Lung (tissue), 12 donors: Measurements from ENCODE around the gene ZNF548. TPM values are rescaled to one million over a fixed set of nuclear protein-coding genes. Genes with fewer than 3 reads are reported as not detected.

Source experiments
- ATAC-seq: fragments of 200-7000 bp; cut with Tn5 transposase; one replicate; pipeline ENCODE4 v1.9.1; 2020; ENCODE audit warnings: moderate number of reproducible peaks; ENCODE audit not compliant: insufficient read depth, low FRiP score
- DNase-seq, 3 donors: peaks; one replicate each; pipeline ENCODE4 v3.0.0-alpha.2; 2013 to 2017
- H3K27ac ChIP-seq, 2 donors: one replicate each; pipeline ENCODE4 v1.5.1; 2013; ENCODE audit warnings: mild to moderate bottlenecking in 2 of 2, moderate library complexity in 2 of 2, control low read depth in 1 of 2, inconsistent platforms in 1 of 2, low read depth in 1 of 2, low read length in 1 of 2
- H3K27me3 ChIP-seq, 3 donors: one replicate each; pipeline ENCODE4 v1.5.1; 2013; ENCODE audit warnings: low read length in 2 of 3; ENCODE audit not compliant: control insufficient read depth in 3 of 3, insufficient read depth in 3 of 3
- H3K36me3 ChIP-seq, 4 donors: one replicate each; pipeline ENCODE4 v1.5.1; 2013; ENCODE audit warnings: low read length in 4 of 4, mild to moderate bottlenecking in 1 of 4, moderate library complexity in 1 of 4; ENCODE audit not compliant: control insufficient read depth in 4 of 4, insufficient read depth in 4 of 4
- H3K4me1 ChIP-seq, 5 donors: one replicate each; pipeline ENCODE4 v1.5.1; 2013; ENCODE audit warnings: low read length in 5 of 5, mild to moderate bottlenecking in 2 of 5, moderate library complexity in 1 of 5; ENCODE audit not compliant: control insufficient read depth in 5 of 5, insufficient read depth in 5 of 5
- H3K4me3 ChIP-seq: one replicate; pipeline ENCODE4 v1.5.1; 2013; ENCODE audit warnings: mild to moderate bottlenecking, control low read depth, moderate library complexity
- H3K9ac ChIP-seq, 2 donors: one replicate each; pipeline ENCODE4 v1.5.1; 2013; ENCODE audit warnings: low read length in 2 of 2, control low read depth in 1 of 2; ENCODE audit not compliant: insufficient read depth in 1 of 2
- H3K9me3 ChIP-seq, 4 donors: one replicate each; pipeline ENCODE4 v1.5.1; 2013; ENCODE audit warnings: low read length in 3 of 4, mild to moderate bottlenecking in 1 of 4, moderate library complexity in 1 of 4; ENCODE audit not compliant: control insufficient read depth in 4 of 4, insufficient read depth in 3 of 4
- CTCF ChIP-seq: IDR thresholded peaks from 2 replicates; pipeline ENCODE4 v1.5.1; 2012; ENCODE audit warnings: mild to moderate bottlenecking; ENCODE audit errors: control extremely low read depth, extremely low read depth
- WGBS, 2 donors: extraction: QIAGEN DNeasy Blood & Tissue Kit; methylation state at CpG; one replicate each; pipeline ENCODE4 v1.1.7; 2013; 5-methylcytosine and 5-hydroxymethylcytosine counted together
- polyA plus RNA-seq, 2 donors: library from polyadenylated mRNA; stranded (reverse); fragments of 200-250 nt; gene quantifications; one replicate each; pipeline ENCODE4 v1.2.1, GENCODE V29; 2013
- total RNA-seq, 2 donors: library from RNA; depleted of rRNA in 1 of 2; stranded (reverse); fragments of >200 nt in 1 of 2; gene quantifications; one replicate each; pipeline ENCODE4 v1.2.1, GENCODE V29; 2014 to 2021
- donor health status: control.
- donor health status: control.
- donor health status: Bipolar disorder and iron deficiency.
- donor health status: healthy.
- donor health status: DM: yes; HTN: yes; CAD: no.

Gene ZNF548
- total and polyA plus RNA-seq, 4 donors, result 5.6 to 35.7 (median 10.9) TPM

- Histone ChIP-seq H3K4me3 (peak within 1 kb of the TSS; percentile 81), H3K27me3 (no peaks in the 10 kb centered on the region), H3K9ac (peak within 1 kb of the TSS; percentile 95 to 98), H3K36me3 (peaks cover 10 to 25% (median 19%) of the 10 kb centered on the region in 4 donors), H3K27ac (peak within 1 kb of the TSS; percentile 74 to 75), H3K4me1 (peaks cover 8 to 15% (median 11%) of the 10 kb centered on the region in 5 donors), H3K9me3 (peaks cover 0 to 29% (median 0%) of the 10 kb centered on the region in 4 donors)
- WGBS, 2 donors, result 2 to 3% methylated on average over 57 of the region's 57 CpGs
- ATAC-seq (peak; percentile 95), DNase-seq (peak; percentile 97 to 99 (median 98))
- TF ChIP-seq CTCF, result no peak
Measured at GRCh38 chr19:57350877-57351805, 38.5 kb upstream of the ZNF548 start, which contains the start of gene ZNF304. Gene ZNF304, plus strand, starts transcription at chr19:57351271. Its CDS starts 394 bp downstream, at chr19:57351665.

- no peak for TF ChIP-seq CTCF
- peaks cover 8 to 15% (median 11%) of the 10 kb centered on the region in 5 donors for H3K4me1 ChIP-seq
- peak overlapping the region; percentile 81 for H3K4me3 ChIP-seq
- no peaks in the 10 kb centered on the region for H3K27me3 ChIP-seq
- DNase-seq, result no peak
- no peak for ATAC-seq
- WGBS, 2 donors, result 20 to 28% methylated on average over 7 of the region's 7 CpGs
- H3K9me3 ChIP-seq, result peaks cover 0 to 33% (median 0%) of the 10 kb centered on the region in 4 donors
- H3K27ac ChIP-seq, result peak overlapping the region in 1 of 2 donors; percentile 55
- peaks cover 13 to 33% (median 26%) of the 10 kb centered on the region in 4 donors for H3K36me3 ChIP-seq
- H3K9ac ChIP-seq, result peak overlapping the region; percentile 95 to 98
Measured at GRCh38 chr19:57351867-57352266, 37.8 kb upstream of the ZNF548 start.

- Histone ChIP-seq H3K27ac (no peak overlapping the region), H3K4me3 (no peak overlapping the region), H3K27me3 (no peaks in the 10 kb centered on the region), H3K9ac (no peak overlapping the region), H3K9me3 (peaks cover 0 to 49% (median 0%) of the 10 kb centered on the region in 4 donors), H3K4me1 (peaks cover 7 to 15% (median 10%) of the 10 kb centered on the region in 5 donors), H3K36me3 (peaks cover 28 to 53% (median 38%) of the 10 kb centered on the region in 4 donors)
- ATAC-seq (no peak), DNase-seq (no peak)
- WGBS, 2 donors, result 80 to 97% methylated on average over 4 of the region's 4 CpGs
- TF ChIP-seq CTCF, result no peak
Measured at GRCh38 chr19:57355916-57356315, 33.7 kb upstream of the ZNF548 start.
